ENCODE results near the gene ISCA2.
"Not testable (repeated sequence)": the region's sequence is repeated elsewhere in the genome, so short reads cannot be mapped to it uniquely, and the experiment has no call there.

The ISCA2 gene, protein sequence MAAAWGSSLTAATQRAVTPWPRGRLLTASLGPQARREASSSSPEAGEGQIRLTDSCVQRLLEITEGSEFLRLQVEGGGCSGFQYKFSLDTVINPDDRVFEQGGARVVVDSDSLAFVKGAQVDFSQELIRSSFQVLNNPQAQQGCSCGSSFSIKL

DNA sequence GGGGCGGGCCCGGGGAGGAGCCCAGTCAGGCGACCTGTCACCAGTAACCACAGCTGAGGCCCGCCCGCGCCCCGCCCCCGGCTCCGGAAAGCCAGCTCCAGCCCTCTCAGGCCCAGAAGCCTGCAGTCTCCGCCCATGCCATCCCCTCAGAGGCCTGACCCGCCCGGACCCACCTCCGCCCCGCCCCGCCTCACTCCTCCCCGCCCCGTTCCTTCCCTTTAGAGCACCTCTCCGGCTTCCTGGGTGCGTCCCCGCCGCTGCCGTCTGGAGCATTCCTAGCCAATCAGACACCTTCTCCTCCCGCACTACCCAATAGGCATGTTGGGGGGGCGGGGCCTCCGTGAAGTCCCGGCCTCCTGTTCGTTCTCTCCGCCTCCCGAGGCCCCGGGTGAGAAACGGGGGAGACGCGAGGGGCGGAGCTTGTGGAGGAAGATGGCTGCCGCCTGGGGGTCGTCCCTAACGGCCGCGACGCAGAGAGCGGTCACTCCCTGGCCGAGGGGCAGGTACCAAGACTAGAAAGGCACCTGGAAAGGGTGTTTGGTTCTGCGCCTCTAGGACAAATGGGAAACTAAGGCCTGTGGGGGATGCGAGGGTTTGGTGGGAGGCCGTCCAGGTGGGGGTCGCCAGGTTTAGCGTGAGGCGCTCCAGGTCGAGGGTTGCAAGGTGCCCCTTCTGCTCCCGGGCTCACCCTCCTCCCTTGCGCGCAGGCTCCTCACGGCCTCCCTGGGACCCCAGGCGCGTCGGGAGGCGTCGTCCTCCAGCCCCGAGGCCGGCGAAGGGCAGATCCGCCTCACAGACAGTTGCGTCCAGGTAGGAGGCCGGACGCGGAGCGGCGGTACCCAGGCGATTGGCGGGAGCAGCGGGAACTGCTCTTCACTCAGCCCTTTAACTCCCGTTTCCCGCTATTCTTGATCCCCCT is at the start of gene ISCA2:
Gene ISCA2 (plus strand): TSS at position 423 of the 919 bp plus-strand sequence. CDS start 10 bp downstream, at position 433.
- peak; percentile 100 for DNase-seq (ENCODE audit: low spot score)
- peak within 1 kb of the TSS; percentile 78 for H3K4me3 ChIP-seq
- TF ChIP-seq, protein P1, sequence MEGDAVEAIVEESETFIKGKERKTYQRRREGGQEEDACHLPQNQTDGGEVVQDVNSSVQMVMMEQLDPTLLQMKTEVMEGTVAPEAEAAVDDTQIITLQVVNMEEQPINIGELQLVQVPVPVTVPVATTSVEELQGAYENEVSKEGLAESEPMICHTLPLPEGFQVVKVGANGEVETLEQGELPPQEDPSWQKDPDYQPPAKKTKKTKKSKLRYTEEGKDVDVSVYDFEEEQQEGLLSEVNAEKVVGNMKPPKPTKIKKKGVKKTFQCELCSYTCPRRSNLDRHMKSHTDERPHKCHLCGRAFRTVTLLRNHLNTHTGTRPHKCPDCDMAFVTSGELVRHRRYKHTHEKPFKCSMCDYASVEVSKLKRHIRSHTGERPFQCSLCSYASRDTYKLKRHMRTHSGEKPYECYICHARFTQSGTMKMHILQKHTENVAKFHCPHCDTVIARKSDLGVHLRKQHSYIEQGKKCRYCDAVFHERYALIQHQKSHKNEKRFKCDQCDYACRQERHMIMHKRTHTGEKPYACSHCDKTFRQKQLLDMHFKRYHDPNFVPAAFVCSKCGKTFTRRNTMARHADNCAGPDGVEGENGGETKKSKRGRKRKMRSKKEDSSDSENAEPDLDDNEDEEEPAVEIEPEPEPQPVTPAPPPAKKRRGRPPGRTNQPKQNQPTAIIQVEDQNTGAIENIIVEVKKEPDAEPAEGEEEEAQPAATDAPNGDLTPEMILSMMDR (IDR thresholded peaks at IDR 0.05): no peak
- peak within 1 kb of the TSS; percentile 96 to 98 for H3K27ac ChIP-seq

DNA sequence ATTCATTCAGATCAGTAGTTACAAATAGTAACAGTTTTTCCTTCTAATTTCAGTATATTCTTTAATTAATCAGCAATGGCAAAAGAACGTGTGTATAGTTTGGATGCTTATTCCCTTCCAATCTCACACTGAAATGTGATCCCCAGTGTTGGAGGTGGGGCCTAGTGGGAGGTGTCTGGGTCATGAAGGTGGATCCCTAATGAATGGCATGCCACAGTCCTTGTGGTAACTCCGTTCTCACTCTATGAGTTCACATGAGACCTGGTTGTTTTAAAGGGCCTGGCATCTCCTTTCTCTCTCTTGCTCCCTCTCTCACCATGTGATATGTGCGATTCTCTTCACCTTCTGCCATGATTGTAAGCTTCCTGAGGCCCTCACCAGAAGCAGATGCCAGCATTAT is 48.7 kb upstream of the ISCA2 start:
- peak; percentile 9 for DNase-seq (ENCODE audit: low spot score)
- Histone ChIP-seq H3K4me3 (no peak overlapping the region), H3K27ac (no peak overlapping the region)
- TF ChIP-seq, protein P1 (IDR thresholded peaks at IDR 0.05): no peak

GRCh38 chr14:74454397-74454796 is 39.2 kb upstream of the ISCA2 start:
- not testable (repeated sequence) for DNase-seq (ENCODE audit: low spot score); H3K4me3 ChIP-seq; H3K27ac ChIP-seq

GRCh38 chr14:74456684-74457564 is 36.6 kb upstream of the ISCA2 start:
- no peak overlapping the region for H3K4me3 ChIP-seq
- TF ChIP-seq, protein P1 (IDR thresholded peaks at IDR 0.05): no peak
- H3K27ac ChIP-seq: no peak overlapping the region
- DNase-seq (ENCODE audit: low spot score): no peak

DNA sequence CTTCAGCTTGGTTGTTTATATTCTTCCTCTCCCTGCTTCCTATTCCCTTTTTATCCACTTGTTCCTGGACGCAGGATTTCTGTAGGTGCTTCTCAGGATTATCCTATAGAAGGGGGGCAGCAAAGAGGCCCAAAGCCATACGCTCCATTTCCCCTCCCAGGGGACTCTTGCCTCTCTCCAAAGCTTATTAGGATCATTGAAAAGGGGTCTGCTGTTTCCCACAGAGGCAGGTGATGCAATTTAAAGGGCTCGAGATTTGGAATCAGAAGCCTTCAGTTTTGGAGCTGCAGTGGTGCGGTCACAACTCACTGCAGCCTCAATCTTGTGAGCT is 36.0 kb upstream of the ISCA2 start:
- DNase-seq (ENCODE audit: low spot score): no peak
- TF ChIP-seq, protein P1 (IDR thresholded peaks at IDR 0.05): no peak
- H3K27ac ChIP-seq: no peak overlapping the region
- no peak overlapping the region for H3K4me3 ChIP-seq

DNA sequence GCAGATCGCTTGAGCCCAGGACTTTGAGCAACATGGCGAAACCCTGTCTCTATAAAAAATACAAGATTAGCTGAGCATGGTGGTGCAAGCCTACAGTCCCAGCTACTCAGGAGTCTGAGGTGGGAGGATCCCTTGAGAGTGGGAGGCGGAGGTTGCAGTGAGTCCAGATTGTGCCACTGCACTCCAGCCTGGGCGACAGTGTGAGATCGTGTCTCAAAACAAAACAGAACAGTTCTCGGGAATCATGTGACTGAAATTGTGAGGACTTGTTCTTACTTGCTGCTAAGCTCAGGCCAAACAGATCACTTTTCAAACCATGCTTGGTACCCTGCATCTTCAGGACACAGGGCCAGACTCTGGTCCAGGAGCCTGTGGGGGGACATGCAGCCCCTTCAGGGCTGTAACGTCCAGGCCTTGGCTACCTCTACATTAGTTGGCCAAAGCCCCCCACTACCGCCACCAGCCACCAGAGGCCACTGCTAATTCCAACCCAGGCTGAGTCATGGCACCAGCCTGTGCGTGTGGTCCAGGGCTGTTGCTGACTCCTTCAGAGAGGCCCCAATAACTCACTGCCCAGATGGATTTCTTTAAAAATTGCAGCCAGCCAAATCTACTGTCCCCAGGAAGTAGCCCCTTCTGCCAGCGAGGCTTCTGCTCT is 34.1 kb upstream of the ISCA2 start:
- H3K27ac ChIP-seq: no peak overlapping the region
- TF ChIP-seq, protein P1 (IDR thresholded peaks at IDR 0.05): no peak
- H3K4me3 ChIP-seq: no peak overlapping the region
- DNase-seq (ENCODE audit: low spot score): peak; percentile 64

- peak; percentile 55 for DNase-seq (ENCODE audit: low spot score)
- TF ChIP-seq, protein P1 (IDR thresholded peaks at IDR 0.05): no peak
- H3K27ac ChIP-seq: no peak overlapping the region
These were observed 33.6 kb upstream of the ISCA2 start for GRCh38 chr14:74459976-74460375.

More at GRCh38 chr14:74459976-74460375, 33.6 kb upstream of the ISCA2 start:
- H3K4me3 ChIP-seq: no peak overlapping the region
